ENCODE measurements around the gene NPDC1.

Gene NPDC1

DNA sequence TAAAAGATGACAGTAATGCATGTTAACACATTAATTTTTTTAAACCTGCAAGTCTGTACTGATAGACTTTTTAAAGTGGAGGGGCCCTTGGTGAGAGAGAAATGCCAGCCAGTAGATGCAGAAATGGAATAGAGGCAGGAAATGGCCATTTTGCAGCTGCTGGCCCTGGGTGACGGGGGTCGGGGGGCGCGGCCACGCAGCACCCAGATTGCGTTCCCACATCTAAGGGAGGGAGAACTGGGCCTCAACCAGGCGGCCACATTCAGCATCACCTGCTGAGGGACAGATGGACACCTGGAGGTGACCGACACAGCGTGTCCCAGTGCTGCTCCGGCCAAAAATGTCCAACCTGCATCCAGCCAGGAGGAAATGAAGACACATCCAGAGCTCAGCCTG lies 43.3 kb downstream of the NPDC1 start:
- TF ChIP-seq POLR2AphosphoS5 (IDR thresholded peaks at IDR 0.05; ENCODE audit: low read depth, low read length), result no peak
- TF ChIP-seq, protein P1, sequence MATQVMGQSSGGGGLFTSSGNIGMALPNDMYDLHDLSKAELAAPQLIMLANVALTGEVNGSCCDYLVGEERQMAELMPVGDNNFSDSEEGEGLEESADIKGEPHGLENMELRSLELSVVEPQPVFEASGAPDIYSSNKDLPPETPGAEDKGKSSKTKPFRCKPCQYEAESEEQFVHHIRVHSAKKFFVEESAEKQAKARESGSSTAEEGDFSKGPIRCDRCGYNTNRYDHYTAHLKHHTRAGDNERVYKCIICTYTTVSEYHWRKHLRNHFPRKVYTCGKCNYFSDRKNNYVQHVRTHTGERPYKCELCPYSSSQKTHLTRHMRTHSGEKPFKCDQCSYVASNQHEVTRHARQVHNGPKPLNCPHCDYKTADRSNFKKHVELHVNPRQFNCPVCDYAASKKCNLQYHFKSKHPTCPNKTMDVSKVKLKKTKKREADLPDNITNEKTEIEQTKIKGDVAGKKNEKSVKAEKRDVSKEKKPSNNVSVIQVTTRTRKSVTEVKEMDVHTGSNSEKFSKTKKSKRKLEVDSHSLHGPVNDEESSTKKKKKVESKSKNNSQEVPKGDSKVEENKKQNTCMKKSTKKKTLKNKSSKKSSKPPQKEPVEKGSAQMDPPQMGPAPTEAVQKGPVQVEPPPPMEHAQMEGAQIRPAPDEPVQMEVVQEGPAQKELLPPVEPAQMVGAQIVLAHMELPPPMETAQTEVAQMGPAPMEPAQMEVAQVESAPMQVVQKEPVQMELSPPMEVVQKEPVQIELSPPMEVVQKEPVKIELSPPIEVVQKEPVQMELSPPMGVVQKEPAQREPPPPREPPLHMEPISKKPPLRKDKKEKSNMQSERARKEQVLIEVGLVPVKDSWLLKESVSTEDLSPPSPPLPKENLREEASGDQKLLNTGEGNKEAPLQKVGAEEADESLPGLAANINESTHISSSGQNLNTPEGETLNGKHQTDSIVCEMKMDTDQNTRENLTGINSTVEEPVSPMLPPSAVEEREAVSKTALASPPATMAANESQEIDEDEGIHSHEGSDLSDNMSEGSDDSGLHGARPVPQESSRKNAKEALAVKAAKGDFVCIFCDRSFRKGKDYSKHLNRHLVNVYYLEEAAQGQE (IDR thresholded peaks at IDR 0.05; ENCODE audit: insufficient read depth in 1 of 2, low read depth in 2 of 2, low read length in 2 of 2), result no peak
- TF ChIP-seq SIN3A (IDR thresholded peaks at IDR 0.05; ENCODE audit: borderline replicate concordance, insufficient read depth, low read length), result no peak
- TF ChIP-seq FOXP2 (optimal IDR thresholded peaks at IDR 0.05; ENCODE audit: borderline replicate concordance, extremely low read depth, extremely low read length, insufficient read depth), result no peak
- TF ChIP-seq TAF1 (IDR thresholded peaks at IDR 0.05; ENCODE audit: borderline replicate concordance, insufficient read depth, low read length), result no peak

DNA sequence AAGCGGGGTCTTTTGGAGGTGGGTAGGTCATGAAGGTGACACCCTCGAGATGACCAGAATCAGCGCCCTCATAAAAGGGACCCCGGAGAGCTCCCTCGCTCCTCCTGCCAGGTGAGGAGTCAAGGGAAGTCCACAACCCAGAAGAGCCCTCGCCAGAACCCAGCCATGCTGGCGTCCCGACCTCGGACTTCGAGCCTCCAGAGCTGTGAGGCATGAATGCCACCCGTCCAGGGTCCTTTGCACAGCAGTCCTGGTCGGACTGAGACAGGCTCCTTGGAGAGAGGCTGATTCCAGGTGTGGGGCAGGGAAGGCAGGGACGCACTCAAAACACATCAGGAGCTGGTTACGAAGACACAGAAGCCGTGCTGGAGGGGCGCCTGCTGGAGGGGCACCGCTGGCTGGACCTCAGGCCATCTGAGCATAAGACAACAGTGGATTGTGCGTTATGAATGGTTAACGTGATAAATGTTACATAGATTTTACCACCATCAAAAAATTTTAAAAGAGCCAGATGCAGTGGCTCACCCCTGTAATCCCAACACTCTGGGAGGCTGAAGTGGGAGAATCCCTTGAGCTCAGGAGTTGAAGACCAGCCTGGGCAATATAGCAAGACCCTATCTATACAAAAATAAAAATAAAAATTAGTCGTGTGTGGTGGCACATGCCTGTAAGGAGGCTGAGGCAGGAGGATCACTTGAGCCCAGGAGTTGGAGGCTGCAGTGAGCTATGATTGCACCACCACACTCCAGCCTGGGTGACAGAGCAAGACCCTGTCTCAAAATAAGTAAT lies 43.9 kb downstream of the NPDC1 start:
- no peak for TF ChIP-seq POLR2AphosphoS5 (IDR thresholded peaks at IDR 0.05; ENCODE audit: low read depth, low read length)
- no peak for TF ChIP-seq SIN3A (IDR thresholded peaks at IDR 0.05; ENCODE audit: borderline replicate concordance, insufficient read depth, low read length)
- TF ChIP-seq, protein P1 (IDR thresholded peaks at IDR 0.05; ENCODE audit: insufficient read depth in 1 of 2, low read depth in 2 of 2, low read length in 2 of 2), result no peak
- no peak for TF ChIP-seq FOXP2 (optimal IDR thresholded peaks at IDR 0.05; ENCODE audit: borderline replicate concordance, extremely low read depth, extremely low read length, insufficient read depth)
- TF ChIP-seq TAF1 (IDR thresholded peaks at IDR 0.05; ENCODE audit: borderline replicate concordance, insufficient read depth, low read length), result no peak

DNA sequence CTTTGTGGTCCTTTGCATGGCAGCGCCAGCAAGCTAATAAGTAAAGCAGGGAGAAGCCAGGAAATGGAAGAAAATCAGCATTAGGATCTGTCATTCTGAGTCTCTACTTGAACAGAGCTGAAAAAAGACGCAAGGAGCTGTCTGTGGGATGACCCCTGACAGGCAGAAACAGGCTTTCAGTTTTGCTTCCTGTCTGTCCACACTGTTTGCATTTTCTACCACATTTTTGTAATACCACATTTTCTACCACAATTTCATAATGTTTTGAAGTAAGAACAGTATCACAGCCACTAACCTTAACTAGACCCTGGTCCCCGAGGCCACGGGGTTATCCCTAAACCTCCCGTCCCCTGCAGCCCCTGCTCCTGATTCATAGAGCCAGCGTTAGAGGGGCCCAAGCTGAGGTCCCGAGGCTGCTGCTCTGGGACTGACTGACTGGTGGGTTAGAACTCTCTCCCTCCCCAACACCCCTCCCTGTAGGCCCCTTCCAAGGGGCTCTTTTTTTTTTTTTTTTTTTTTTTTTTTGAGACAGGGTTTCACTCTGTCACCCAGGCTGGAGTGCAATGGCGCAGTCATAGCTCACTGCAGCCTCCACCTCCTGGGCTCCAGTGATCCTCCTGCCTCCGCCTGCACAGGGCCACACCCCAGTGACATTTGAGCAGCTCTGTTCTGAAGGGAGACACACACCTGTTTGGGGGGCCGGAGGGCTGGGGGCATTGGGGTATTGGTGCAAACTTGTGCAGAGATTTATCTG lies 45.6 kb downstream of the NPDC1 start:
- no peak for TF ChIP-seq FOXP2 (optimal IDR thresholded peaks at IDR 0.05; ENCODE audit: borderline replicate concordance, extremely low read depth, extremely low read length, insufficient read depth)
- TF ChIP-seq POLR2AphosphoS5 (IDR thresholded peaks at IDR 0.05; ENCODE audit: low read depth, low read length), result no peak
- TF ChIP-seq TAF1 (IDR thresholded peaks at IDR 0.05; ENCODE audit: borderline replicate concordance, insufficient read depth, low read length), result no peak
- TF ChIP-seq, protein P1 (IDR thresholded peaks at IDR 0.05; ENCODE audit: insufficient read depth in 1 of 2, low read depth in 2 of 2, low read length in 2 of 2), result no peak
- no peak for TF ChIP-seq SIN3A (IDR thresholded peaks at IDR 0.05; ENCODE audit: borderline replicate concordance, insufficient read depth, low read length)

DNA sequence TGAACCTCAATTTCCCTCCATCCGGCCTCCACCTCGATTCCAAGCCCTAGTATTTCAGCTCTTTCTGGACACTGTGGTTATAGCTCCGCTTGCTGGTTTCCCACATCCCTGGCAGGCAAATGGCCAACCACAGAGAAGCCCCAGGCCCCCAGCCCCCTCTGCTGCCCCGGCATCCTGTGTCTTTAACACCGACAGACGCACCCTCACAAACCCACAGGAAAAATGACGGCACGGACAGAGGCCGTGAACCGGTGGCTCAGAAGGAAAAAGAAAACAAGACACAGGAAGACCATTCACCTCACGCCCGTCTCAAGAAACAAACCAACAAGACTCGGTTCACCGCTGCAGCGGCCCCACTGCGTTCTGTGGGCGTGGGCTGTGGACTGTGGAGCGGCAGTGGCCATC lies 48.1 kb downstream of the NPDC1 start:
- TF ChIP-seq POLR2AphosphoS5 (IDR thresholded peaks at IDR 0.05; ENCODE audit: low read depth, low read length), result no peak
- TF ChIP-seq TAF1 (IDR thresholded peaks at IDR 0.05; ENCODE audit: borderline replicate concordance, insufficient read depth, low read length), result no peak
- TF ChIP-seq FOXP2 (optimal IDR thresholded peaks at IDR 0.05; ENCODE audit: borderline replicate concordance, extremely low read depth, extremely low read length, insufficient read depth), result no peak
- TF ChIP-seq SIN3A (IDR thresholded peaks at IDR 0.05; ENCODE audit: borderline replicate concordance, insufficient read depth, low read length), result no peak

DNA sequence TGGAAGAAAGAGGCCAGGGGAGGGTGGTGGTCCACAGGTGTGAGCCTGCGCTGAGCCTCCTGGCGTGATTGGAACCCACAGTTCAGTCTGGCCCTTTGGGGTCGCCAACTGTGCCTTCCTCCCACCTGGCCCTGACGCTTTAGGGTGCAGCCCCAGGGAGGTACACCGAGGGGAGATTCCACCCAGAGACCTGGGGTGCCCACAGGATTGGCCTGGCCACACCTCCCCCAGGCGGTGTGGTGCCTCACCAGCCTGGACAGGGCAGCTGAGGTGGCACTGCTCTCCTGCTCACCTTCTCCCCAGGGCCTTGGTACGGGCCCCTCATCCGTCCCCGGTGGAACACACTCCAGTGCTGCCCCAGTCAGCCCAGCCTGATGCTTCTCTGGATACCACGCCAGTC lies 48.6 kb downstream of the NPDC1 start:
- TF ChIP-seq POLR2AphosphoS5 (IDR thresholded peaks at IDR 0.05; ENCODE audit: low read depth, low read length) (no peak), FOXP2 (optimal IDR thresholded peaks at IDR 0.05; ENCODE audit: borderline replicate concordance, extremely low read depth, extremely low read length, insufficient read depth) (no peak), TAF1 (IDR thresholded peaks at IDR 0.05; ENCODE audit: borderline replicate concordance, insufficient read depth, low read length) (no peak), SIN3A (IDR thresholded peaks at IDR 0.05; ENCODE audit: borderline replicate concordance, insufficient read depth, low read length) (no peak)
- TF ChIP-seq, protein P1 (IDR thresholded peaks at IDR 0.05; ENCODE audit: insufficient read depth in 1 of 2, low read depth in 2 of 2, low read length in 2 of 2), result no peak
